Spleen (tissue), 7 donors: Measurements from ENCODE around the gene ARHGEF28.

ENCODE experiments used
- CTCF ChIP-seq, 11 experiments: fragments of 200-600 bp in 7 of 11; fragments of 450-650 bp in 4 of 11; sonication (generic) in 4 of 11; IDR thresholded peaks in 8 of 11; conservative IDR thresholded peaks in 3 of 11; 1 replicate in 7 of 11; 2 replicates in 4 of 11; pipeline versions ENCODE4 v1.4.0 to v1.8.0; 2016 to 2021; ENCODE audit warnings: antibody characterized with exemption in 11 of 11, inconsistent platforms in 4 of 11, mild to moderate bottlenecking in 1 of 11
- POLR2A ChIP-seq, 3 donors: fragments of 450-650 bp; IDR thresholded peaks; one replicate each; pipeline ENCODE4 v1.5.1; 2017; ENCODE audit warnings: antibody characterized with exemption in 3 of 3, mild to moderate bottlenecking in 1 of 3
- POLR2AphosphoS5 ChIP-seq, 3 donors: sonication (generic); formaldehyde crosslinking; IDR thresholded peaks; one replicate each; pipeline ENCODE4 v1.5.1; 2017; ENCODE audit warnings: antibody characterized with exemption in 3 of 3
- donor health status: DM: no; HTN: no; CAD: no; lungs with moderate emphysema.
- donor health status: DM: no; HTN: no; CAD: no.
- donor health status: DM: no; HTN: no; CAD: no.

- no peak for TF ChIP-seq CTCF (IDR thresholded peaks at IDR 0.05 in 8 of 11, conservative IDR thresholded peaks at IDR 0.05 in 3 of 11)
- TF ChIP-seq POLR2A (IDR thresholded peaks at IDR 0.05): no peak
- TF ChIP-seq POLR2AphosphoS5 (IDR thresholded peaks at IDR 0.05): no peak
Observed at GRCh38 chr5:73777192-73777591, 151.2 kb downstream of the ARHGEF28 start.
